GM23338 (cell line): ENCODE measurements around the gene ARL11. TPM values are rescaled to one million over a fixed set of nuclear protein-coding genes. Genes with fewer than 3 reads are reported as not detected.

Experiments used
- ATAC-seq: fragments of 200-7000 bp; cut with Tn5 transposase; 3 replicates; pipeline ENCODE4 v1.9.1; 2020
- DNase-seq: peaks from one replicate; pipeline ENCODE4 v3.0.0-alpha.2; 2015; ENCODE audit warnings: low spot score
- H2AFZ ChIP-seq: fragments of 200-600 bp; sonication (generic); 2 replicates; pipeline ENCODE4 v1.8.0; 2016; ENCODE audit warnings: antibody characterized with exemption, mild to moderate bottlenecking, moderate library complexity
- H3F3A ChIP-seq: fragments of 200-600 bp; sonication (generic); replicated peaks from 2 replicates; pipeline ENCODE4 v1.8.0; 2017; ENCODE audit warnings: antibody characterized with exemption, mixed run types, low read depth
- H3K27ac ChIP-seq: fragments of 200-600 bp; sonication (generic); 2 replicates; pipeline ENCODE4 v1.6.1; 2016; ENCODE audit warnings: low read depth
- H3K27me3 ChIP-seq: fragments of 200-600 bp; sonication (generic); 2 replicates; pipeline ENCODE4 v1.8.0; 2016; ENCODE audit warnings: mild to moderate bottlenecking, mixed run types, moderate library complexity; ENCODE audit not compliant: insufficient read depth
- H3K36me3 ChIP-seq: fragments of 200-600 bp; sonication (generic); 2 replicates; pipeline ENCODE4 v1.8.0; 2016; ENCODE audit warnings: mild to moderate bottlenecking; ENCODE audit not compliant: insufficient read depth
- H3K4me1 ChIP-seq: fragments of 200-600 bp; sonication (generic); 2 replicates; pipeline ENCODE4 v1.8.0; 2016; ENCODE audit warnings: mild to moderate bottlenecking, moderate library complexity; ENCODE audit not compliant: insufficient read depth
- H3K4me2 ChIP-seq: fragments of 200-600 bp; sonication (generic); 2 replicates; pipeline ENCODE4 v1.7.1; 2017; ENCODE audit warnings: mixed run types
- H3K4me3 ChIP-seq: fragments of 200-600 bp; sonication (generic); 2 replicates; pipeline ENCODE4 v1.6.1; 2016; ENCODE audit warnings: mixed run types
- H3K79me2 ChIP-seq: fragments of 200-600 bp; sonication (generic); replicated peaks from 2 replicates; pipeline ENCODE4 v1.8.0; 2017; ENCODE audit warnings: mild to moderate bottlenecking; ENCODE audit not compliant: insufficient read depth
- H3K9me2 ChIP-seq: fragments of 200-600 bp; sonication (generic); 2 replicates; pipeline ENCODE4 v1.8.0; 2017; ENCODE audit not compliant: insufficient read depth
- H4K20me1 ChIP-seq: fragments of 200-600 bp; sonication (generic); replicated peaks from 2 replicates; pipeline ENCODE4 v1.8.0; 2017; ENCODE audit warnings: mild to moderate bottlenecking; ENCODE audit not compliant: insufficient read depth
- H3K27ac Mint-ChIP-seq: 2 replicates; pipeline ENCODE4 v1.8.0; 2020; ENCODE audit warnings: inconsistent platforms, mild to moderate bottlenecking, moderate library complexity, mixed read lengths
- H3K27me3 Mint-ChIP-seq: 3 replicates; pipeline ENCODE4 v1.8.0; 2022; ENCODE audit warnings: low read depth, mild to moderate bottlenecking, moderate library complexity, mixed read lengths, inconsistent platforms; ENCODE audit not compliant: insufficient read depth, poor library complexity
- H3K36me3 Mint-ChIP-seq: 3 replicates; pipeline ENCODE4 v1.8.0; 2021; ENCODE audit warnings: low read depth, mild to moderate bottlenecking, inconsistent platforms, moderate library complexity, mixed read lengths
- H3K4me1 Mint-ChIP-seq: 3 replicates; pipeline ENCODE4 v1.8.0; 2020; ENCODE audit warnings: mild to moderate bottlenecking, inconsistent platforms, mixed read lengths
- H3K4me3 Mint-ChIP-seq: 3 replicates; pipeline ENCODE4 v1.8.0; 2021; ENCODE audit warnings: moderate library complexity, mild to moderate bottlenecking, inconsistent platforms, mixed read lengths
- H3K9me3 Mint-ChIP-seq: 3 replicates; pipeline ENCODE4 v1.8.0; 2020; ENCODE audit warnings: moderate library complexity, mild to moderate bottlenecking, inconsistent platforms, mixed read lengths
- EZH2 ChIP-seq: fragments of 200-600 bp; sonication (generic); IDR thresholded peaks from one replicate; pipeline ENCODE4 v1.8.0; 2017; ENCODE audit warnings: antibody characterized with exemption, mild to moderate bottlenecking, low read depth; ENCODE audit not compliant: unreplicated experiment
- NANOG ChIP-seq: IDR thresholded peaks from 2 replicates; pipeline ENCODE4 v1.6.1; 2016; ENCODE audit warnings: antibody characterized with exemption, borderline replicate concordance
- POLR2AphosphoS5 ChIP-seq: IDR thresholded peaks from 2 replicates; pipeline ENCODE4 v1.6.1; 2016; ENCODE audit warnings: antibody characterized with exemption, low read depth
- ZNF114 ChIP-seq: fragments of 250-450 bp; sonication (Bioruptor Pico); IDR thresholded peaks from 2 replicates; pipeline ENCODE4 v1.5.0; 2020; ENCODE audit warnings: mild to moderate bottlenecking, moderate library complexity
- polyA plus RNA-seq: library from polyadenylated mRNA; unstranded; fragments of >200 nt; fragmentation: Nextera tagmentation; extraction: Ambion mirVana; gene quantifications from 2 replicates; pipeline ENCODE4 v1.2.1, GENCODE V29; 2016
- total RNA-seq: library from RNA; depleted of rRNA; stranded (reverse); fragments of >200 nt; shearing (Covaris generic); gene quantifications from 2 replicates; pipeline ENCODE4 v1.2.3, GENCODE V29; 2014
- TF ChIP-seq, protein P1 (sequence below), 2 experiments: fragments of 200-600 bp in 1 of 2; sonication (generic) in 1 of 2; conservative IDR thresholded peaks; 2 replicates each; pipeline versions ENCODE4 v1.5.1 to v1.6.1; 2016 to 2017; ENCODE audit warnings: antibody characterized with exemption in 2 of 2, low read depth in 2 of 2, mild to moderate bottlenecking in 2 of 2, moderate library complexity in 1 of 2
- TF ChIP-seq, protein P2 (sequence below): fragments of 250-450 bp; sonication (Bioruptor Pico); IDR thresholded peaks from 2 replicates; pipeline ENCODE4 v1.5.0; 2020; ENCODE audit warnings: mild to moderate bottlenecking, moderate library complexity

Gene ARL11
- total and polyA plus RNA-seq, 2 experiments from 2014 or later, result 0.32 to 0.52 TPM

DNA sequence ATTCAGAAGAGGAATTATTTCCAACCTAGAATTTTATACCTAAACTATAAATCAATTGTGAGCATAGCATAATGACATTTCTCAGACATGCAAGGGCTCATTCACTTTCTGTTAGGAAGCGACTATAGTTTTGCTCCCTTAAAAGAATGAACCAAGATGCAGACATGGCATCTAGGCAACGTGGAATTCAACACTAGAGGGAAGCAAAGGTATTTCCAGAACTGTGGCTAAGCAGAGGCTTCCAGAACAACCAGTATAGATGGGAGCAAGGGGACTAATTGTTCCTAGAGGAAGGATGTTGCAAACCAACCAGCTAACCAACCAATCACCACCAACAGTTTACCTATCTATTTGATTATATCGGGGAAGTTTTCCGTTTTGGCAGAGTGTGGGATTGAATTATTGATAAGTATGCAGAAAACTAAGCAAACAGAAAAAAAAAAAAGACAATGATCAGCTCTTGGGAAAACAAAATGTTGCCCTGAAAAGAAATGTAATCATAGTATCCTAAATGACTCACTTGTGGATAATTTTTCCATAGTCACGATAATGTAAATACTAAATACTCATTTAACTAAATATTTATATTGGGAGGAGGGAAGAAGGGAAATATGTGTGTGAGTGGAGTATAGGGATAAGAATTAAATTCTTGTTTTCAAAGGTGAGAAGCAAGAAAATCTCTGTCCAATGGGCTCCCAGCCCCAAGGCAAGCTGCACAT is 21.1 kb downstream of the ARL11 start:
- Mint-ChIP-seq H3K27ac (no peak overlapping the region), H3K4me1 (peaks cover 4% of the 10 kb centered on the region; the same call in 2 of the 3 replicates), H3K9me3 (no peaks in the 10 kb centered on the region), H3K4me3 (no peak overlapping the region), H3K27me3 (no peaks in the 10 kb centered on the region), H3K36me3 (no peaks in the 10 kb centered on the region)
- H3K4me1 ChIP-seq, result no peaks in the 10 kb centered on the region
- H4K20me1 ChIP-seq, result no peaks in the 10 kb centered on the region; the same call in 1 of the 2 replicates
- DNase-seq (peak; percentile 68), ATAC-seq (peak; percentile 62)
- H3F3A ChIP-seq, result 0 out of 2 replicates have a peak, but pooled peaks cover 5% of the 10 kb centered on the region
- no peak overlapping the region for H2AFZ ChIP-seq
- TF ChIP-seq, protein P1, sequence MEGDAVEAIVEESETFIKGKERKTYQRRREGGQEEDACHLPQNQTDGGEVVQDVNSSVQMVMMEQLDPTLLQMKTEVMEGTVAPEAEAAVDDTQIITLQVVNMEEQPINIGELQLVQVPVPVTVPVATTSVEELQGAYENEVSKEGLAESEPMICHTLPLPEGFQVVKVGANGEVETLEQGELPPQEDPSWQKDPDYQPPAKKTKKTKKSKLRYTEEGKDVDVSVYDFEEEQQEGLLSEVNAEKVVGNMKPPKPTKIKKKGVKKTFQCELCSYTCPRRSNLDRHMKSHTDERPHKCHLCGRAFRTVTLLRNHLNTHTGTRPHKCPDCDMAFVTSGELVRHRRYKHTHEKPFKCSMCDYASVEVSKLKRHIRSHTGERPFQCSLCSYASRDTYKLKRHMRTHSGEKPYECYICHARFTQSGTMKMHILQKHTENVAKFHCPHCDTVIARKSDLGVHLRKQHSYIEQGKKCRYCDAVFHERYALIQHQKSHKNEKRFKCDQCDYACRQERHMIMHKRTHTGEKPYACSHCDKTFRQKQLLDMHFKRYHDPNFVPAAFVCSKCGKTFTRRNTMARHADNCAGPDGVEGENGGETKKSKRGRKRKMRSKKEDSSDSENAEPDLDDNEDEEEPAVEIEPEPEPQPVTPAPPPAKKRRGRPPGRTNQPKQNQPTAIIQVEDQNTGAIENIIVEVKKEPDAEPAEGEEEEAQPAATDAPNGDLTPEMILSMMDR (conservative IDR thresholded peaks at IDR 0.05; ENCODE audit: low read depth in 2 of 2), result peak; percentile 52 to 75
- TF ChIP-seq ZNF114 (CRISPR knock-in tag), result no peak
- H3K4me2 ChIP-seq, result no peak overlapping the region
- H3K79me2 ChIP-seq, result no peaks in the 10 kb centered on the region
- H3K4me3 ChIP-seq, result no peak overlapping the region
- no peaks in the 10 kb centered on the region for H3K27me3 ChIP-seq
- no peak overlapping the region for H3K27ac ChIP-seq
- no peaks in the 10 kb centered on the region for H3K9me2 ChIP-seq
- H3K36me3 ChIP-seq, result no peaks in the 10 kb centered on the region

DNA sequence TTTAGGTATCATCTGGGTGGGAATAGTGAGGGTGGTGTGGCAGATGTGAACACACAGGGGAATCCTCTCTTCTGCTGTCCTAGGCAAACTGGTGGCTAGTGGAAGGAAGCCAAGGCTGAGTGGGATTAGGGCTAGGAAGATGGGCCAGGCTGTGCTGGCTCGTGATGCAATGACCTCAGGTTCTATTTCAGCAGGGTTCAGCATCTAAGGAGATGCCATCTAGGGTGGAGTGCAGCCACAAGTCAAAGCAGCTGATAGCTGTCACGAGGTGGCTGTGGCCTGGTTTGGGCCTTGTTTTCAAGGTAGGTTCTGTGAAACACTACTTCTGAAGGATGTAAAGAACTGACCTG is 21.6 kb downstream of the ARL11 start:
- Histone ChIP-seq H3K27me3 (no peaks in the 10 kb centered on the region), H4K20me1 (no peaks in the 10 kb centered on the region; the same call in 1 of the 2 replicates), H3K9me2 (no peaks in the 10 kb centered on the region), H3F3A (0 out of 2 replicates have a peak, but pooled peaks cover 5% of the 10 kb centered on the region), H3K4me3 (no peak overlapping the region), H3K36me3 (no peaks in the 10 kb centered on the region), H3K4me1 (no peaks in the 10 kb centered on the region), H3K27ac (no peak overlapping the region), H2AFZ (no peak overlapping the region), H3K79me2 (no peaks in the 10 kb centered on the region), H3K4me2 (no peak overlapping the region)
- Mint-ChIP-seq H3K4me1 (peaks cover 4% of the 10 kb centered on the region; the same call in 2 of the 3 replicates), H3K27ac (no peak overlapping the region), H3K27me3 (no peaks in the 10 kb centered on the region), H3K36me3 (no peaks in the 10 kb centered on the region), H3K9me3 (no peaks in the 10 kb centered on the region), H3K4me3 (no peak overlapping the region)
- no peak for ATAC-seq
- no peak for DNase-seq
- no peak for TF ChIP-seq EZH2

DNA sequence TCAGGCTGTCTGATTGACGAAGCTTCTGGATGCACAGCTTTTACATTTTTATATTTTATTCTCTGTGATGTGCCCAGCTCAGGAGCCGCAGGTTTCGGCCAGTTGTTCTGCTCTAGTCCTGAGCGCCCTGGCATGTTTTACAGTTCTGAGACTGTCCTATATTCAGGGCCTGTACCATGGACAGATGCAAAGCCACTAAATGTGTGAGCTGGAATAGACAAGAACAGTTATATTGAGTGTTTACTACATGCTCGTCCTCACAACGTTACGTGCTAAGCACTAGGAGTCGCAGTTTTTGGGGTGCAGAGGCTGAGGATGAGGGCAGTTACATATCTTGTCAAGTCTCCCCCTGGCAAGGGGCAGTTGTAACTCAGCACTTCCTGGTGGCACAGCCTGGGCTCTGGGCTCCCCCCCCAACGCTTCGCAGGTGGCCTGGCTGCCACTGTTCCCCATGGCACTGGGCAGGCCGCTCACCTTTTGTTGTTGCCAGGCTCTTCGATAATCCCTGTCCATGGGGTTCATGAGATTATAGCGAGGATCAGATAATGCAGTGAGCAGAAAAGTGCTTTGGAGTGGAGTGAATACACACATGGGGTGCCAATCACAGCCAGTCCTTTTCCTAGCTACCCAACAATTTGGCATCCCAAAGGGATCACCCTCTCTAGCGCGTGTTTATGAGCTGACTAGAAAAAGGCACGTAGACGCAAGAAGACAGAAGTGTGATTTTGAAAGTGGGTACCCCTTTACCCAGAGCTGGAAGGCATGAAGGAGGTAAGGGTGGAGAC is 23.5 kb downstream of the ARL11 start:
- H3K4me1 ChIP-seq, result no peaks in the 10 kb centered on the region
- H4K20me1 ChIP-seq, result no peaks in the 10 kb centered on the region; the same call in 1 of the 2 replicates
- H3K4me3 ChIP-seq, result no peak overlapping the region
- Mint-ChIP-seq H3K27ac (no peak overlapping the region), H3K36me3 (no peaks in the 10 kb centered on the region; the same call in 2 of the 3 replicates), H3K27me3 (no peaks in the 10 kb centered on the region), H3K4me3 (no peak overlapping the region), H3K9me3 (no peaks in the 10 kb centered on the region), H3K4me1 (peaks cover 4% of the 10 kb centered on the region; the same call in 2 of the 3 replicates)
- DNase-seq, result no peak
- no peak overlapping the region for H2AFZ ChIP-seq
- H3K27me3 ChIP-seq, result no peaks in the 10 kb centered on the region
- ATAC-seq, result no peak
- H3K36me3 ChIP-seq, result no peaks in the 10 kb centered on the region; the same call in 1 of the 2 replicates
- no peaks in the 10 kb centered on the region for H3K9me2 ChIP-seq
- H3K27ac ChIP-seq, result no peak overlapping the region
- 0 out of 2 replicates have a peak, but pooled peaks cover 5% of the 10 kb centered on the region for H3F3A ChIP-seq
- H3K4me2 ChIP-seq, result no peak overlapping the region
- H3K79me2 ChIP-seq, result no peaks in the 10 kb centered on the region
- TF ChIP-seq EZH2 (no peak), NANOG (no peak), POLR2AphosphoS5 (no peak), ZNF114 (CRISPR knock-in tag) (no peak)
- TF ChIP-seq, protein P2, sequence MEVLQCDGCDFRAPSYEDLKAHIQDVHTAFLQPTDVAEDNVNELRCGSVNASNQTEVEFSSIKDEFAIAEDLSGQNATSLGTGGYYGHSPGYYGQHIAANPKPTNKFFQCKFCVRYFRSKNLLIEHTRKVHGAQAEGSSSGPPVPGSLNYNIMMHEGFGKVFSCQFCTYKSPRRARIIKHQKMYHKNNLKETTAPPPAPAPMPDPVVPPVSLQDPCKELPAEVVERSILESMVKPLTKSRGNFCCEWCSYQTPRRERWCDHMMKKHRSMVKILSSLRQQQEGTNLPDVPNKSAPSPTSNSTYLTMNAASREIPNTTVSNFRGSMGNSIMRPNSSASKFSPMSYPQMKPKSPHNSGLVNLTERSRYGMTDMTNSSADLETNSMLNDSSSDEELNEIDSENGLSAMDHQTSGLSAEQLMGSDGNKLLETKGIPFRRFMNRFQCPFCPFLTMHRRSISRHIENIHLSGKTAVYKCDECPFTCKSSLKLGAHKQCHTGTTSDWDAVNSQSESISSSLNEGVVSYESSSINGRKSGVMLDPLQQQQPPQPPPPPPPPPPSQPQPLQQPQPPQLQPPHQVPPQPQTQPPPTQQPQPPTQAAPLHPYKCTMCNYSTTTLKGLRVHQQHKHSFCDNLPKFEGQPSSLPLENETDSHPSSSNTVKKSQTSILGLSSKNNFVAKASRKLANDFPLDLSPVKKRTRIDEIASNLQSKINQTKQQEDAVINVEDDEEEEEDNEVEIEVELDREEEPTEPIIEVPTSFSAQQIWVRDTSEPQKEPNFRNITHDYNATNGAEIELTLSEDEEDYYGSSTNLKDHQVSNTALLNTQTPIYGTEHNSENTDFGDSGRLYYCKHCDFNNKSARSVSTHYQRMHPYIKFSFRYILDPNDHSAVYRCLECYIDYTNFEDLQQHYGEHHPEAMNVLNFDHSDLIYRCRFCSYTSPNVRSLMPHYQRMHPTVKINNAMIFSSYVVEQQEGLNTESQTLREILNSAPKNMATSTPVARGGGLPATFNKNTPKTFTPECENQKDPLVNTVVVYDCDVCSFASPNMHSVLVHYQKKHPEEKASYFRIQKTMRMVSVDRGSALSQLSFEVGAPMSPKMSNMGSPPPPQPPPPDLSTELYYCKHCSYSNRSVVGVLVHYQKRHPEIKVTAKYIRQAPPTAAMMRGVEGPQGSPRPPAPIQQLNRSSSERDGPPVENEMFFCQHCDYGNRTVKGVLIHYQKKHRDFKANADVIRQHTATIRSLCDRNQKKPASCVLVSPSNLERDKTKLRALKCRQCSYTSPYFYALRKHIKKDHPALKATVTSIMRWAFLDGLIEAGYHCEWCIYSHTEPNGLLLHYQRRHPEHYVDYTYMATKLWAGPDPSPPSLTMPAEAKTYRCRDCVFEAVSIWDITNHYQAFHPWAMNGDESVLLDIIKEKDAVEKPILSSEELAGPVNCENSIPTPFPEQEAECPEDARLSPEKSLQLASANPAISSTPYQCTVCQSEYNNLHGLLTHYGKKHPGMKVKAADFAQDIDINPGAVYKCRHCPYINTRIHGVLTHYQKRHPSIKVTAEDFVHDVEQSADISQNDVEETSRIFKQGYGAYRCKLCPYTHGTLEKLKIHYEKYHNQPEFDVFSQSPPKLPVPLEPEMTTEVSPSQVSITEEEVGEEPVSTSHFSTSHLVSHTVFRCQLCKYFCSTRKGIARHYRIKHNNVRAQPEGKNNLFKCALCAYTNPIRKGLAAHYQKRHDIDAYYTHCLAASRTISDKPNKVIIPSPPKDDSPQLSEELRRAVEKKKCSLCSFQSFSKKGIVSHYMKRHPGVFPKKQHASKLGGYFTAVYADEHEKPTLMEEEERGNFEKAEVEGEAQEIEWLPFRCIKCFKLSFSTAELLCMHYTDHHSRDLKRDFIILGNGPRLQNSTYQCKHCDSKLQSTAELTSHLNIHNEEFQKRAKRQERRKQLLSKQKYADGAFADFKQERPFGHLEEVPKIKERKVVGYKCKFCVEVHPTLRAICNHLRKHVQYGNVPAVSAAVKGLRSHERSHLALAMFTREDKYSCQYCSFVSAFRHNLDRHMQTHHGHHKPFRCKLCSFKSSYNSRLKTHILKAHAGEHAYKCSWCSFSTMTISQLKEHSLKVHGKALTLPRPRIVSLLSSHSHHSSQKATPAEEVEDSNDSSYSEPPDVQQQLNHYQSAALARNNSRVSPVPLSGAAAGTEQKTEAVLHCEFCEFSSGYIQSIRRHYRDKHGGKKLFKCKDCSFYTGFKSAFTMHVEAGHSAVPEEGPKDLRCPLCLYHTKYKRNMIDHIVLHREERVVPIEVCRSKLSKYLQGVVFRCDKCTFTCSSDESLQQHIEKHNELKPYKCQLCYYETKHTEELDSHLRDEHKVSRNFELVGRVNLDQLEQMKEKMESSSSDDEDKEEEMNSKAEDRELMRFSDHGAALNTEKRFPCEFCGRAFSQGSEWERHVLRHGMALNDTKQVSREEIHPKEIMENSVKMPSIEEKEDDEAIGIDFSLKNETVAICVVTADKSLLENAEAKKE (CRISPR knock-in tag), result no peak
